Ovary (tissue), 10 donors: ENCODE data around the gene PRTFDC1. TPM values are rescaled to one million over a fixed set of nuclear protein-coding genes. Genes with fewer than 3 reads are reported as not detected.

Experiments used
- DNase-seq, 5 donors: peaks; one replicate each; pipeline ENCODE4 v3.0.0-alpha.2; 2019 to 2020
- H3K27ac ChIP-seq, 2 donors: fragments of 200-600 bp; one replicate each; pipeline versions ENCODE4 v1.5.1 to v1.8.0; 2019 to 2022
- H3K27me3 ChIP-seq: fragments of 200-600 bp; one replicate; pipeline ENCODE4 v1.8.0; 2022
- H3K36me3 ChIP-seq: fragments of 200-600 bp; sonication (generic); one replicate; pipeline ENCODE4 v1.5.1; 2019
- H3K4me1 ChIP-seq: one replicate; pipeline ENCODE4 v1.8.1; 2013; ENCODE audit warnings: mild to moderate bottlenecking, moderate library complexity; ENCODE audit not compliant: insufficient read depth
- H3K4me3 ChIP-seq: fragments of 200-600 bp; sonication (generic); one replicate; pipeline ENCODE4 v1.5.1; 2017
- H3K9me3 ChIP-seq, 2 donors: fragments of 200-600 bp in 1 of 2; sonication (generic) in 1 of 2; one replicate each; pipeline versions ENCODE4 v1.5.1 to v1.8.1; 2013 to 2019; ENCODE audit warnings: mild to moderate bottlenecking in 1 of 2, moderate library complexity in 1 of 2
- CTCF ChIP-seq, 3 donors: fragments of 450-650 bp in 2 of 3; fragments of 200-600 bp in 1 of 3; IDR thresholded peaks; one replicate each; pipeline versions ENCODE4 v1.5.1 to v1.8.0; 2016 to 2022; ENCODE audit warnings: antibody characterized with exemption in 3 of 3, mild to moderate bottlenecking in 1 of 3
- EP300 ChIP-seq: sonication (generic); formaldehyde crosslinking; IDR thresholded peaks from one replicate; pipeline ENCODE4 v1.6.1; 2017; ENCODE audit warnings: antibody characterized with exemption
- POLR2A ChIP-seq: fragments of 450-650 bp; IDR thresholded peaks from one replicate; pipeline ENCODE4 v1.6.1; 2017; ENCODE audit warnings: antibody characterized with exemption, mild to moderate bottlenecking, moderate library complexity
- WGBS, 3 donors: extraction: QIAGEN DNeasy Blood & Tissue Kit in 1 of 3; methylation state at CpG; one replicate each; pipeline versions ENCODE4 v1.1.5 to v1.1.7; 2013 to 2017; 5-methylcytosine and 5-hydroxymethylcytosine counted together
- intact Hi-C, 4 donors: fragments of 100-400 bp; cut with DNase I; formaldehyde crosslinking; loops; one replicate each; pipeline versions ENCODE4 v1.11.0 to v1.15.1; 2022 to 2023
- long read RNA-seq, 3 donors: library from polyadenylated mRNA in 2 of 3; unstranded in 2 of 3; transcript quantifications; one replicate each; pipeline ENCODE4 v2.0.0 and lab custom pipeline, GENCODE V29; 2021 to 2026
- polyA plus RNA-seq, 2 donors: library from polyadenylated mRNA; stranded (reverse); fragments of 200-250 nt in 1 of 2; fragments of 350-450 nt in 1 of 2; fragmentation: Illumina TruSeq in 1 of 2; extraction: RNeasy Lipid Tissue Mini Kit (QIAGEN cat#74804) in 1 of 2; gene quantifications; one replicate each; pipeline ENCODE4 v1.2.3, GENCODE V29; 2013 to 2014
- total RNA-seq, 7 donors: library from RNA; depleted of rRNA in 2 of 7; stranded (reverse); fragments of >200 nt in 2 of 7; fragmentation: NEBNext Ultra II Directional in 3 of 7; extraction: Animal tissue kit (Norgen Biotek cat#: 25700) in 3 of 7; gene quantifications; one replicate each; pipeline versions ENCODE4 v1.1.0 to v1.2.4, GENCODE V29; 2016 to 2023
- donor health status: DM: no; HTN: no; CAD: no; lungs with moderate emphysema.
- donor health status: DM: no; HTN: no; CAD: no.
- donor health status: Bipolar disorder and iron deficiency.
- donor health status: DM: yes; HTN: yes; CAD: no.
- donor health status: DM: no; HTN: no; CAD: no.
- donor health status: DM: yes; HTN: yes; CAD: no.

PRTFDC1 gene
- total RNA-seq: 10 to 100 TPM; 12.6 to 21.3 (median 14.7) TPM
- 10 to 100 TPM; 12.7 to 18.6 TPM for polyA plus RNA-seq
- long read RNA-seq, donor 1, partial matches to known transcripts: 3 of 8 reads
- long read RNA-seq, donor 1, other reads (novel, unspliced or antisense): 4 of 8 reads
- long read RNA-seq, donor 2, partial matches to known transcripts: 0 of 4 reads
- long read RNA-seq, donor 2, other reads (novel, unspliced or antisense): 0 of 4 reads
- long read RNA-seq, donor 3, partial matches to known transcripts: 1 of 6 reads
- long read RNA-seq, donor 3, other reads (novel, unspliced or antisense): 5 of 6 reads

- no peaks in the 10 kb centered on the region for H3K9me3 ChIP-seq
- peak within 1 kb of the TSS; percentile 89 to 95 for H3K27ac ChIP-seq
- TF ChIP-seq POLR2A: no peak
- peaks cover 3% of the 10 kb centered on the region for H3K4me1 ChIP-seq
- H3K36me3 ChIP-seq: no peaks in the 10 kb centered on the region
- intact Hi-C loops: loop anchor here in 3 of 4 donors (5.0 to 10.0 kb wide), 2 partner anchors 227 to 230 kb away; partner anchors contain the start of gene ARHGAP21 (in 3 of the 3)
- peak within 1 kb of the TSS; percentile 67 for H3K4me3 ChIP-seq
- DNase-seq: peak; percentile 68 to 78 (median 73)
- H3K27me3 ChIP-seq: no peaks in the 10 kb centered on the region
- WGBS, 3 donors: 0 to 1% (median 1%) methylated on average over 46 to 56 of the region's 56 CpGs
These were observed at the start of gene PRTFDC1 for GRCh38 chr10:24952143-24952706. Gene PRTFDC1 (minus strand): TSS chr10:24952606. CDS start chr10:24952575, 31 bp downstream.

GRCh38 chr10:24998044-24998443 lies 45.6 kb upstream of the PRTFDC1 start:
- intact Hi-C loops: loop anchor here in 2 of 4 donors (10.0 kb wide), 1 partner anchor 353 kb away; no protein-coding TSS in a partner anchor
- TF ChIP-seq EP300: no peak
- TF ChIP-seq POLR2A: no peak
- TF ChIP-seq CTCF (IDR thresholded peaks at IDR 0.05): no peak
- H3K9me3 ChIP-seq: no peaks in the 10 kb centered on the region
- H3K4me1 ChIP-seq: no peaks in the 10 kb centered on the region
- H3K36me3 ChIP-seq: no peaks in the 10 kb centered on the region
- H3K4me3 ChIP-seq: no peak overlapping the region
- no peak overlapping the region for H3K27ac ChIP-seq
- WGBS, 3 donors: 81 to 89% (median 89%) methylated on average over 3 of the region's 3 CpGs
- no peaks in the 10 kb centered on the region for H3K27me3 ChIP-seq
- DNase-seq: no peak

- Histone ChIP-seq H3K9me3 (no peaks in the 10 kb centered on the region), H3K4me3 (no peak overlapping the region), H3K27ac (no peak overlapping the region), H3K36me3 (no peaks in the 10 kb centered on the region), H3K4me1 (no peaks in the 10 kb centered on the region), H3K27me3 (no peaks in the 10 kb centered on the region)
- DNase-seq: no peak
- intact Hi-C loops: loop anchor here in 2 of 4 donors (10.0 kb wide), 1 partner anchor 350 kb away; no protein-coding TSS in a partner anchor
- TF ChIP-seq POLR2A: no peak
- no peak for TF ChIP-seq EP300
- no peak for TF ChIP-seq CTCF (IDR thresholded peaks at IDR 0.05)
These were observed 42.7 kb upstream of the PRTFDC1 start for GRCh38 chr10:24995072-24995471.

GRCh38 chr10:24993237-24993958 lies 41.0 kb upstream of the PRTFDC1 start:
- H3K27me3 ChIP-seq: no peaks in the 10 kb centered on the region
- H3K27ac ChIP-seq: no peak overlapping the region
- TF ChIP-seq POLR2A (no peak), CTCF (IDR thresholded peaks at IDR 0.05) (no peak), EP300 (no peak)
- no peak overlapping the region for H3K4me3 ChIP-seq
- 96 to 99% (median 98%) methylated on average over 1 of the region's 1 CpG for WGBS, 3 donors
- H3K9me3 ChIP-seq: no peaks in the 10 kb centered on the region
- H3K4me1 ChIP-seq: no peaks in the 10 kb centered on the region
- H3K36me3 ChIP-seq: no peaks in the 10 kb centered on the region
- intact Hi-C loops: loop anchor here in 3 of 4 donors (5.0 to 10.0 kb wide), 2 partner anchors 349 to 351 kb away; no protein-coding TSS in a partner anchor
- DNase-seq: no peak
